Endothelial cell of umbilical vein (primary cell): ENCODE data around the gene PYY.

Experiments
- CTCF ChIP-seq, 2 donors: IDR thresholded peaks; 1 replicate in 1 of 2; 2 replicates in 1 of 2; pipeline ENCODE4 v1.5.1; 2011; ENCODE audit warnings: low read length in 2 of 2, mild to moderate bottlenecking in 2 of 2, moderate library complexity in 2 of 2, control low read depth in 1 of 2, inconsistent platforms in 1 of 2, low read depth in 1 of 2; ENCODE audit not compliant: insufficient read depth in 1 of 2; ENCODE audit errors: extremely low read depth in 1 of 2
- POLR2A ChIP-seq: IDR thresholded peaks from 2 replicates; pipeline ENCODE4 v1.6.1; 2012; ENCODE audit warnings: low read depth, mild to moderate bottlenecking, control low read depth, low read length

DNA sequence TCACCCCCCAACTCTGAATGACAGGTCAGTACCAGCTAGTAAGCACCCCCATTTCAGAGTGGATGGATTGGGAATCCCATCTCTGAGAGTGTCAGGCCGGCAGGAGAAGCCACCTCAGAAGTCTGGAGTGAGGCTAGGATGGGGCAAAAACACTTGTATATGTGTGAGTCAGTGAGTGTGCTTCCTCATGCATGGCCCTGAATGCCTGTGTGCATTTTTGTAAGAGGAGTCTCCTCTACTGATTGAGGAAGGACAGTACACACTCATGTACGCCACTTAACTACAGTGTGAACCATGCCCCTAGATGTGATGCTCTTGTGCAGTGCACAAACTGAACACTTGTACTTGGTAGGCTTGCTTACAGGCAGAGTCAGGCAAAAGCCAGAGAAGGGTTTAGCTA is 28.4 kb upstream of the PYY start:
- TF ChIP-seq POLR2A (no peak), CTCF (IDR thresholded peaks at IDR 0.05; ENCODE audit: extremely low read depth in 1 of 2, insufficient read depth in 1 of 2, low read depth in 1 of 2, low read length in 2 of 2) (no peak)
